Endothelial cell of umbilical vein (primary cell): ENCODE measurements around the gene UBTD1. TPM values are rescaled to one million over a fixed set of nuclear protein-coding genes. Genes with fewer than 3 reads are reported as not detected.

Experiments used
- BruUV-seq: library from RNA; stranded (reverse); fragments of 400-500 nt; replicated peaks from 2 replicates; lab custom pipeline; 2021; lab: Mats Ljungman, UMichigan
- CTCF ChIA-PET: fragments of 300-600, 350-600 bp; sonication (Branson Sonifier 250); formaldehyde crosslinking; loops from one replicate; lab custom pipeline; 2021; ENCODE audit warnings: antibody characterized with exemption, inconsistent platforms; lab: Charles Lee
- POLR2A ChIA-PET: fragments of 300-600, 350-600 bp; sonication (Branson Sonifier 250); formaldehyde crosslinking; loops from one replicate; lab custom pipeline; 2021; ENCODE audit warnings: antibody characterized with exemption, inconsistent platforms; lab: Charles Lee
- DNase-seq: peaks from one replicate; pipeline ENCODE4 v3.0.0-alpha.2; 2011; ENCODE audit warnings: low read depth, low spot score
- FAIRE-seq: peaks from 2 replicates; lab custom pipeline; 2011; peaks lifted over from hg19 to GRCh38; lab: Jason Lieb, UNC
- H2AFZ ChIP-seq: 2 replicates; pipeline ENCODE4 v1.6.0; 2012; ENCODE audit warnings: low read depth, low read length, control low read depth, inconsistent platforms
- H3K27ac ChIP-seq: 2 replicates; pipeline ENCODE4 v1.5.1; 2011; ENCODE audit warnings: low read depth, mild to moderate bottlenecking, control low read depth, low read length, moderate library complexity; ENCODE audit not compliant: insufficient read depth
- H3K27me3 ChIP-seq, 2 experiments: 2 replicates each; pipeline versions ENCODE4 v1.6.0 to v1.6.1; 2011; ENCODE audit warnings: low read length in 2 of 2, mixed read lengths in 1 of 2; ENCODE audit not compliant: control insufficient read depth in 2 of 2, insufficient read depth in 2 of 2
- H3K36me3 ChIP-seq, 2 experiments: 2 replicates in 1 of 2; 3 replicates in 1 of 2; pipeline ENCODE4 v1.5.1; 2011; ENCODE audit warnings: low read length in 2 of 2, mild to moderate bottlenecking in 1 of 2, moderate library complexity in 1 of 2; ENCODE audit not compliant: control insufficient read depth in 2 of 2, insufficient read depth in 2 of 2; ENCODE audit errors: extremely low read depth in 1 of 2
- H3K4me1 ChIP-seq: 3 replicates; pipeline ENCODE4 v1.5.1; 2011; ENCODE audit warnings: mild to moderate bottlenecking, low read length; ENCODE audit not compliant: control insufficient read depth, insufficient read depth; ENCODE audit errors: extremely low read depth
- H3K4me2 ChIP-seq: 2 replicates; pipeline ENCODE4 v1.6.1; 2011; ENCODE audit warnings: low read length, control low read depth, mixed read lengths; ENCODE audit not compliant: insufficient read depth
- H3K4me3 ChIP-seq, 3 experiments: fragments of 200-600 bp in 1 of 3; sonication (generic), shearing (Covaris generic) in 1 of 3; replicated peaks in 1 of 3; 2 replicates each; pipeline ENCODE4 v1.5.1; 2011 to 2016; ENCODE audit warnings: control low read depth in 3 of 3, low read length in 3 of 3, mild to moderate bottlenecking in 2 of 3, inconsistent platforms in 1 of 3, low read depth in 1 of 3, moderate library complexity in 1 of 3; ENCODE audit not compliant: insufficient read depth in 1 of 3
- H3K79me2 ChIP-seq: 2 replicates; pipeline ENCODE4 v1.6.0; 2012; ENCODE audit warnings: low read length, inconsistent platforms; ENCODE audit not compliant: control insufficient read depth, insufficient read depth
- H3K9ac ChIP-seq: replicated peaks from 2 replicates; pipeline ENCODE3; 2011; ENCODE audit warnings: low read length, control low read depth; ENCODE audit not compliant: insufficient read depth; ENCODE audit errors: extremely low read depth
- H3K9me1 ChIP-seq: replicated peaks from 3 replicates; pipeline ENCODE4 v1.6.0; 2011; ENCODE audit warnings: mild to moderate bottlenecking, low read length; ENCODE audit not compliant: control insufficient read depth, insufficient read depth; ENCODE audit errors: extremely low read depth
- H3K9me3 ChIP-seq: replicated peaks from 2 replicates; pipeline ENCODE4 v1.5.1; 2012; ENCODE audit warnings: low read length, inconsistent platforms; ENCODE audit not compliant: control insufficient read depth, insufficient read depth
- H4K20me1 ChIP-seq: replicated peaks from 2 replicates; pipeline ENCODE3; 2011; ENCODE audit warnings: mild to moderate bottlenecking, low read length; ENCODE audit not compliant: control insufficient read depth, insufficient read depth; ENCODE audit errors: extremely low read depth
- CTCF ChIP-seq, 2 donors: IDR thresholded peaks; 1 replicate in 1 of 2; 2 replicates in 1 of 2; pipeline ENCODE4 v1.5.1; 2011; ENCODE audit warnings: low read length in 2 of 2, mild to moderate bottlenecking in 2 of 2, moderate library complexity in 2 of 2, control low read depth in 1 of 2, inconsistent platforms in 1 of 2, low read depth in 1 of 2; ENCODE audit not compliant: insufficient read depth in 1 of 2; ENCODE audit errors: extremely low read depth in 1 of 2
- EZH2 ChIP-seq: IDR thresholded peaks from 2 replicates; pipeline ENCODE4 v1.6.1; 2012; ENCODE audit warnings: borderline replicate concordance, low read depth, mild to moderate bottlenecking, moderate library complexity, low read length, inconsistent platforms; ENCODE audit not compliant: severe bottlenecking
- FOS ChIP-seq: IDR thresholded peaks from 2 replicates; pipeline ENCODE4 v1.6.1; 2011; ENCODE audit warnings: mild to moderate bottlenecking, low read length, moderate library complexity, borderline replicate concordance; ENCODE audit not compliant: insufficient read depth
- GATA2 ChIP-seq: IDR thresholded peaks from 2 replicates; pipeline ENCODE4 v1.7.0; 2011; ENCODE audit warnings: low read depth, mild to moderate bottlenecking, moderate library complexity, mixed read lengths, low read length; ENCODE audit not compliant: insufficient read length, insufficient read depth
- JUN ChIP-seq: IDR thresholded peaks from 2 replicates; pipeline ENCODE4 v1.6.1; 2011; ENCODE audit warnings: borderline replicate concordance, low read depth; ENCODE audit not compliant: insufficient read length, insufficient read depth
- MAX ChIP-seq: IDR thresholded peaks from 2 replicates; pipeline ENCODE4 v1.6.1; 2011; ENCODE audit not compliant: insufficient read depth, insufficient read length
- MYC ChIP-seq: IDR thresholded peaks from one replicate; pipeline ENCODE4 v1.6.1; 2011; ENCODE audit warnings: mild to moderate bottlenecking, low read depth, low read length
- POLR2A ChIP-seq: IDR thresholded peaks from 2 replicates; pipeline ENCODE4 v1.6.1; 2012; ENCODE audit warnings: low read depth, mild to moderate bottlenecking, control low read depth, low read length
- POLR2AphosphoS5 ChIP-seq: IDR thresholded peaks from 2 replicates; pipeline ENCODE4 v1.6.1; 2012; ENCODE audit warnings: low read depth, mild to moderate bottlenecking, control low read depth, low read length, moderate library complexity; ENCODE audit not compliant: insufficient read depth
- dilution Hi-C: fragments of 300-500 bp; cut with MboI; formaldehyde crosslinking; loops from one replicate; pipeline ENCODE4 v1.15.0; 2019; ENCODE audit warnings: low sequenced_read_pairs; ENCODE audit not compliant: extremely low pct_ligation_motif_present
- intact Hi-C: fragments of 100-400 bp; cut with micrococcal nuclease; formaldehyde crosslinking; loops from one replicate; pipeline ENCODE4 v1.10.0; 2022
- polyA plus RNA-seq, 4 experiments: library from polyadenylated mRNA; depleted of rRNA in 3 of 4; stranded (reverse) in 3 of 4; unstranded in 1 of 4; fragments of >200 nt; gene quantifications; 2 replicates each; pipeline versions ENCODE4 v1.2.1 to v1.2.3, GENCODE V29; 2011 to 2012; ENCODE audit warnings: missing spikeins in 1 of 4
- total RNA-seq: library from RNA; stranded (reverse); gene quantifications from 2 replicates; pipeline ENCODE4 v1.2.3, GENCODE V29; 2021

UBTD1 gene
- total and polyA plus RNA-seq, 2 donors (not counting 3 experiments of a cell fraction or from before 2014, with no cell fraction given) = 42.6 to 63.7 TPM

GRCh38 chr10:97502916-97503315 lies 4.2 kb downstream of the UBTD1 start:
- H3K27me3 ChIP-seq = no peaks in the 10 kb centered on the region
- no peak overlapping the region for H3K4me2 ChIP-seq
- intact Hi-C loops = no loop called here
- H3K4me1 ChIP-seq = peaks cover 12% of the 10 kb centered on the region
- no peaks in the 10 kb centered on the region for H3K36me3 ChIP-seq
- BruUV-seq = no TSS peak
- TF ChIP-seq CTCF (IDR thresholded peaks at IDR 0.05; ENCODE audit: extremely low read depth in 1 of 2, insufficient read depth in 1 of 2, low read depth in 1 of 2, low read length in 2 of 2) (no peak), JUN (no peak), POLR2A (no peak), FOS (no peak), POLR2AphosphoS5 (no peak), MAX (no peak), GATA2 (no peak), EZH2 (no peak), MYC (no peak)
- ChIA-PET CTCF (interaction anchor here (1.4 kb wide), 1 partner anchor 31 kb away, joined by 3 read pairs; no protein-coding TSS in a partner anchor), POLR2A (no interaction called here)
- H2AFZ ChIP-seq = no peak overlapping the region
- H4K20me1 ChIP-seq = no peaks in the 10 kb centered on the region
- H3K9me1 ChIP-seq = no peaks in the 10 kb centered on the region
- peaks cover 43% of the 10 kb centered on the region for H3K79me2 ChIP-seq
- H3K9me3 ChIP-seq = no peaks in the 10 kb centered on the region
- H3K27ac ChIP-seq = no peak overlapping the region
- dilution Hi-C loops = no loop called here
- FAIRE-seq (no peak), DNase-seq (no peak)
- no peak overlapping the region for H3K9ac ChIP-seq
- no peak overlapping the region for H3K4me3 ChIP-seq
